SK-N-SH treated with all-trans-retinoic acid at 6 μM for 48 hours (cell line): ENCODE results near the gene RERE.

ENCODE experiments used
- ESRRG ChIP-seq: fragments of 250-450 bp; sonication (Bioruptor Pico); IDR thresholded peaks from 2 replicates; pipeline ENCODE4 v1.6.1; 2021; ENCODE audit warnings: mild to moderate bottlenecking
- ZFP30 ChIP-seq: fragments of 450-650 bp; formaldehyde crosslinking; IDR thresholded peaks from 2 replicates; pipeline ENCODE4 v1.5.0; 2022; ENCODE audit warnings: mild to moderate bottlenecking, moderate library complexity
- TF ChIP-seq, protein P1 (sequence below): fragments of 250-450 bp; sonication (Bioruptor Pico); IDR thresholded peaks from 2 replicates; pipeline ENCODE4 v1.5.1; 2020; ENCODE audit warnings: low read depth, mild to moderate bottlenecking, moderate library complexity

DNA sequence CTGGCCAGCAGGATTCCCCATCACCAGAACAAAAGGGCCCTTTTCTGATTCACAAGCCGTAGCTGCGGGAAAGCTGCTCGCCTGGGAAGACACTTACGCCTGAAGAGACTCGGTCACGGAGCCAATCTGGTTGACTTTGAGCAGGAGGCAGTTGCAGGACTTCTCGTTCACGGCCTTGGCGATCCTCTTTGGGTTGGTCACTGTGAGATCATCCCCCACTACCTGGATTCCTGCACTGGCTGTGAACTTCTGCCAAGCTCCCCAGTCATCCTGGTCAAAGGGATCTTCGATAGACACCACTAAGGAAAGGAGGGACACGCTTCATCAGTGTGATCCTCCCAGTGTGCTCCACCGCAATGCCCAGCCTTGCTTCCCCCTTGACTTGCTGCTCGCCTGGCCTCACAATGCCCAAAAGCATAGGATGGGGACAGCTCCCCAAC lies 46.4 kb upstream of the RERE start:
- TF ChIP-seq, protein P1, sequence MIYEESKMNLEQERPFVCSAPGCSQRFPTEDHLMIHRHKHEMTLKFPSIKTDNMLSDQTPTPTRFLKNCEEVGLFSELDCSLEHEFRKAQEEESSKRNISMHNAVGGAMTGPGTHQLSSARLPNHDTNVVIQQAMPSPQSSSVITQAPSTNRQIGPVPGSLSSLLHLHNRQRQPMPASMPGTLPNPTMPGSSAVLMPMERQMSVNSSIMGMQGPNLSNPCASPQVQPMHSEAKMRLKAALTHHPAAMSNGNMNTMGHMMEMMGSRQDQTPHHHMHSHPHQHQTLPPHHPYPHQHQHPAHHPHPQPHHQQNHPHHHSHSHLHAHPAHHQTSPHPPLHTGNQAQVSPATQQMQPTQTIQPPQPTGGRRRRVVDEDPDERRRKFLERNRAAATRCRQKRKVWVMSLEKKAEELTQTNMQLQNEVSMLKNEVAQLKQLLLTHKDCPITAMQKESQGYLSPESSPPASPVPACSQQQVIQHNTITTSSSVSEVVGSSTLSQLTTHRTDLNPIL (CRISPR knock-in tag) = no peak
- TF ChIP-seq ZFP30 (CRISPR knock-in tag) (no peak), ESRRG (CRISPR knock-in tag) (no peak)
